WTC11 (cell line): Measurements from ENCODE around the gene CLEC4M. TPM values are rescaled to one million over a fixed set of nuclear protein-coding genes. Genes with fewer than 3 reads are reported as not detected.

Source experiments
- ATAC-seq: fragments of 200-7000 bp; cut with Tn5 transposase; 2 replicates; pipeline ENCODE4 v1.10.0; 2021; ENCODE audit warnings: mild to moderate bottlenecking, moderate library complexity
- CTCF ChIA-PET: fragments of 300-600 bp; sonication (Branson Sonifier 250); formaldehyde crosslinking; loops from one replicate; lab custom pipeline; 2021; ENCODE audit warnings: antibody characterized with exemption; lab: Charles Lee
- POLR2A ChIA-PET: fragments of 350-600 bp; sonication (Branson Sonifier 250); formaldehyde crosslinking; loops from one replicate; lab custom pipeline; 2021; ENCODE audit warnings: antibody characterized with exemption; lab: Charles Lee
- DNase-seq: peaks from one replicate; pipeline ENCODE4 v3.0.0; 2021; ENCODE audit warnings: low spot score
- H3K27ac Mint-ChIP-seq: 2 replicates; pipeline ENCODE4 v1.8.0; 2021; ENCODE audit warnings: mixed read lengths
- H3K27me3 Mint-ChIP-seq: 2 replicates; pipeline ENCODE4 v1.8.0; 2021; ENCODE audit warnings: low read depth, mild to moderate bottlenecking, moderate library complexity, mixed read lengths
- H3K36me3 Mint-ChIP-seq: 2 replicates; pipeline ENCODE4 v1.8.0; 2021; ENCODE audit warnings: mixed read lengths
- H3K4me1 Mint-ChIP-seq: 2 replicates; pipeline ENCODE4 v1.8.0; 2022; ENCODE audit warnings: mixed read lengths
- H3K4me3 Mint-ChIP-seq: 2 replicates; pipeline ENCODE4 v1.8.0; 2021; ENCODE audit warnings: mild to moderate bottlenecking, moderate library complexity, mixed read lengths
- H3K9me3 Mint-ChIP-seq: 2 replicates; pipeline ENCODE4 v1.8.0; 2021; ENCODE audit warnings: mixed read lengths
- E2F5 ChIP-seq: sonication (generic); formaldehyde crosslinking; IDR thresholded peaks from 2 replicates; pipeline ENCODE4 v1.8.1; 2022; ENCODE audit warnings: mild to moderate bottlenecking, moderate library complexity, missing genetic modification reagents
- ELF4 ChIP-seq: sonication (generic); formaldehyde crosslinking; IDR thresholded peaks from 2 replicates; pipeline ENCODE4 v1.8.1; 2022; ENCODE audit warnings: low read depth, mild to moderate bottlenecking, moderate library complexity, missing genetic modification reagents
- ETV6 ChIP-seq: sonication (generic); formaldehyde crosslinking; IDR thresholded peaks from 2 replicates; pipeline ENCODE4 v1.8.1; 2022; ENCODE audit warnings: mild to moderate bottlenecking, missing genetic modification reagents
- FOXJ3 ChIP-seq: sonication (generic); formaldehyde crosslinking; IDR thresholded peaks from 2 replicates; pipeline ENCODE4 v1.9.0; 2021; ENCODE audit warnings: missing genetic modification reagents, mild to moderate bottlenecking, borderline replicate concordance
- FOXP1 ChIP-seq: sonication (generic); formaldehyde crosslinking; IDR thresholded peaks from 2 replicates; pipeline ENCODE4 v1.8.0; 2022; ENCODE audit warnings: missing genetic modification reagents, mild to moderate bottlenecking, moderate library complexity, borderline replicate concordance
- GABPB1 ChIP-seq: sonication (generic); formaldehyde crosslinking; IDR thresholded peaks from 2 replicates; pipeline ENCODE4 v1.8.1; 2023; ENCODE audit warnings: mild to moderate bottlenecking, missing genetic modification reagents
- HMGA2 ChIP-seq: fragments of 250-450 bp; sonication (Bioruptor Pico); IDR thresholded peaks from 2 replicates; pipeline ENCODE4 v1.4.0; 2021; ENCODE audit warnings: mild to moderate bottlenecking, moderate library complexity
- JUN ChIP-seq: sonication (generic); formaldehyde crosslinking; IDR thresholded peaks from 2 replicates; pipeline ENCODE4 v1.8.0; 2023; ENCODE audit warnings: mild to moderate bottlenecking, missing genetic modification reagents
- KAT7 ChIP-seq: sonication (generic); formaldehyde crosslinking; IDR thresholded peaks from 2 replicates; pipeline ENCODE4 v1.8.1; 2023; ENCODE audit warnings: missing genetic modification reagents, mild to moderate bottlenecking, borderline replicate concordance
- NFATC4 ChIP-seq: fragments of 250-450 bp; sonication (Bioruptor Pico); IDR thresholded peaks from 2 replicates; pipeline ENCODE4 v1.9.0; 2021; ENCODE audit warnings: mild to moderate bottlenecking
- NFYB ChIP-seq: sonication (generic); formaldehyde crosslinking; conservative IDR thresholded peaks from 2 replicates; pipeline ENCODE4 v1.8.0; 2022; ENCODE audit warnings: low read depth, missing genetic modification reagents
- OVOL2 ChIP-seq: fragments of 250-450 bp; sonication (Bioruptor Pico); IDR thresholded peaks from 2 replicates; pipeline ENCODE4 v1.9.0; 2021; ENCODE audit warnings: mild to moderate bottlenecking, borderline replicate concordance
- PRRX2 ChIP-seq: fragments of 250-450 bp; sonication (Bioruptor Pico); IDR thresholded peaks from 2 replicates; pipeline ENCODE4 v1.8.0; 2021; ENCODE audit warnings: mild to moderate bottlenecking
- RELA ChIP-seq: sonication (generic); formaldehyde crosslinking; IDR thresholded peaks from 2 replicates; pipeline ENCODE4 v1.8.1; 2022; ENCODE audit warnings: missing genetic modification reagents, mild to moderate bottlenecking, borderline replicate concordance
- SOX15 ChIP-seq: fragments of 250-450 bp; sonication (Bioruptor Pico); IDR thresholded peaks from 2 replicates; pipeline ENCODE4 v1.9.0; 2021; ENCODE audit warnings: mild to moderate bottlenecking
- TCF7 ChIP-seq: sonication (generic); formaldehyde crosslinking; IDR thresholded peaks from 2 replicates; pipeline ENCODE4 v1.8.0; 2022; ENCODE audit warnings: mild to moderate bottlenecking, low read depth, missing genetic modification reagents, moderate library complexity
- TEAD1 ChIP-seq: sonication (generic); formaldehyde crosslinking; IDR thresholded peaks from 2 replicates; pipeline ENCODE4 v1.8.0; 2022; ENCODE audit warnings: mild to moderate bottlenecking, missing genetic modification reagents
- TEAD4 ChIP-seq: sonication (generic); formaldehyde crosslinking; IDR thresholded peaks from 2 replicates; pipeline ENCODE4 v1.8.0; 2022; ENCODE audit warnings: mild to moderate bottlenecking, missing genetic modification reagents
- USF2 ChIP-seq: sonication (generic); formaldehyde crosslinking; IDR thresholded peaks from 2 replicates; pipeline ENCODE4 v1.8.1; 2023; ENCODE audit warnings: mild to moderate bottlenecking, missing genetic modification reagents, moderate library complexity
- ZNF317 ChIP-seq: sonication (generic); formaldehyde crosslinking; IDR thresholded peaks from 2 replicates; pipeline ENCODE4 v1.8.1; 2023; ENCODE audit warnings: low read depth, mild to moderate bottlenecking, moderate library complexity, missing genetic modification reagents, borderline replicate concordance
- total RNA-seq: library from RNA; stranded (reverse); gene quantifications from 3 replicates; pipeline ENCODE4 v1.2.3, GENCODE V29; 2021
- TF ChIP-seq, protein P1 (sequence below): sonication (generic); formaldehyde crosslinking; IDR thresholded peaks from 2 replicates; pipeline ENCODE4 v1.8.0; 2022; ENCODE audit warnings: mild to moderate bottlenecking, missing genetic modification reagents
- TF ChIP-seq, protein P2 (sequence below): fragments of 200-600 bp; IDR thresholded peaks from 2 replicates; pipeline ENCODE4 v1.8.0; 2022; ENCODE audit warnings: antibody characterized with exemption
- TF ChIP-seq, protein P3 (sequence below): sonication (generic); formaldehyde crosslinking; conservative IDR thresholded peaks from 2 replicates; pipeline ENCODE4 v1.8.1; 2023; ENCODE audit warnings: mild to moderate bottlenecking, low read depth, missing genetic modification reagents, moderate library complexity

Gene CLEC4M
- total RNA-seq, 1 experiment from 2014 or later: not detected

DNA sequence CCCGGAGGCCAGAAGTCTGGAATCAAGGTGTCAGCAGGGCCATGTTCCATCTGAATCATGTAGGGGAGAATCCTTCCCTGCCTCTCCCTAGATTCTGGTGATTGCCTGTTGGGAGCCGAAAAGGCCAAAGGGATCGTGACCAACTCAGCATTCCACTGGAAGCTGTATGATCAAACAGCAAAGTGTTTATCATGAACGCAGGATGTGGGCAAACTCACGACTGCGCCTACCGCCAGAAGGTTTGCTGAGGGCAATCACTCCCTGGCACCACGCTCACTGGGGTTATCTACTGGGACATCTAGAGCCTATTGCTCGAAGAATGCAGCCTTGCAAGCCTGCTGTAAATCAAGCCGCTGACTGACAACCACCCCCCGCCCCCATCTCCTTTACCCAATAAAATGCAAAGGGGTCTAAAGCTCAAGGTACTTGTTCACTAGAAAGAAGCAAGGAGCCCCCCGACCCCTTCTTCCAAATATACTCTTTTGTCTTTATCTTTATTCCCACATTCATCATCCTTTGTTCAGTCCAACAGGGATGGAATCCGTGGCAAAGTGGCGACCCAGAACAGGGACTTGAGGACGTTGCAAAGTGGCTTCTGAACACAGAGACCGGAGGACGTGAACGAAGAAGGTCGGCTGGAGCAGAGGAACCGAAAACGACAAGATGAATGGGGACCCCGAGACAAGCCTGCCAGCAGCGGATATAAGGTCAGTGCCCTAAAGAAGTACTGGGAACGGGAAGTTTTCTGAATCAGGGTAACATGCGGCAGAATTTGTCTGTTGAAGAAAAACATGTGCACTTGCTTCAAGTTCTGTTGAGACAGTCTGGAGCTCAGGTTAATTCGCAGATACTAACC lies 16.8 kb downstream of the CLEC4M start:
- Mint-ChIP-seq H3K27me3 (peaks cover 27% of the 10 kb centered on the region), H3K4me1 (no peaks in the 10 kb centered on the region), H3K27ac (no peak overlapping the region), H3K4me3 (no peak overlapping the region), H3K9me3 (peaks cover 11% of the 10 kb centered on the region), H3K36me3 (no peaks in the 10 kb centered on the region)
- CTCF ChIA-PET: interaction anchor here (1.2 to 1.8 kb wide), 3 partner anchors 99 to 211 kb away, joined by 5 to 8 read pairs (median 6); partner anchors contain the start of gene TRAPPC5
- DNase-seq (no peak), ATAC-seq (no peak)
- POLR2A ChIA-PET: no interaction called here
- TF ChIP-seq FOXP1 (CRISPR knock-in tag) (no peak), E2F5 (CRISPR knock-in tag) (no peak), NFYB (CRISPR knock-in tag) (no peak), KAT7 (CRISPR knock-in tag) (no peak)
- TF ChIP-seq, protein P1, sequence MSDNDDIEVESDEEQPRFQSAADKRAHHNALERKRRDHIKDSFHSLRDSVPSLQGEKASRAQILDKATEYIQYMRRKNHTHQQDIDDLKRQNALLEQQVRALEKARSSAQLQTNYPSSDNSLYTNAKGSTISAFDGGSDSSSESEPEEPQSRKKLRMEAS (CRISPR knock-in tag): no peak

GRCh38 chr19:7781157-7781556 lies 18.1 kb downstream of the CLEC4M start:
- POLR2A ChIA-PET: no interaction called here
- CTCF ChIA-PET: interaction anchor here (1.2 to 1.8 kb wide), 4 partner anchors 19 to 213 kb away, joined by 3 to 8 read pairs (median 6); partner anchors contain the start of gene TRAPPC5
- no peak for TF ChIP-seq TEAD1 (CRISPR knock-in tag)
- TF ChIP-seq, protein P2, sequence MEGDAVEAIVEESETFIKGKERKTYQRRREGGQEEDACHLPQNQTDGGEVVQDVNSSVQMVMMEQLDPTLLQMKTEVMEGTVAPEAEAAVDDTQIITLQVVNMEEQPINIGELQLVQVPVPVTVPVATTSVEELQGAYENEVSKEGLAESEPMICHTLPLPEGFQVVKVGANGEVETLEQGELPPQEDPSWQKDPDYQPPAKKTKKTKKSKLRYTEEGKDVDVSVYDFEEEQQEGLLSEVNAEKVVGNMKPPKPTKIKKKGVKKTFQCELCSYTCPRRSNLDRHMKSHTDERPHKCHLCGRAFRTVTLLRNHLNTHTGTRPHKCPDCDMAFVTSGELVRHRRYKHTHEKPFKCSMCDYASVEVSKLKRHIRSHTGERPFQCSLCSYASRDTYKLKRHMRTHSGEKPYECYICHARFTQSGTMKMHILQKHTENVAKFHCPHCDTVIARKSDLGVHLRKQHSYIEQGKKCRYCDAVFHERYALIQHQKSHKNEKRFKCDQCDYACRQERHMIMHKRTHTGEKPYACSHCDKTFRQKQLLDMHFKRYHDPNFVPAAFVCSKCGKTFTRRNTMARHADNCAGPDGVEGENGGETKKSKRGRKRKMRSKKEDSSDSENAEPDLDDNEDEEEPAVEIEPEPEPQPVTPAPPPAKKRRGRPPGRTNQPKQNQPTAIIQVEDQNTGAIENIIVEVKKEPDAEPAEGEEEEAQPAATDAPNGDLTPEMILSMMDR: no peak
- TF ChIP-seq SOX15: no peak
- H3K36me3 Mint-ChIP-seq: no peaks in the 10 kb centered on the region
- H3K4me3 Mint-ChIP-seq: no peak overlapping the region
- H3K4me1 Mint-ChIP-seq: no peaks in the 10 kb centered on the region
- H3K9me3 Mint-ChIP-seq: peaks cover 15% of the 10 kb centered on the region
- DNase-seq (no peak), ATAC-seq (no peak; the same call in 1 of the 2 replicates)
- peaks cover 37% of the 10 kb centered on the region for H3K27me3 Mint-ChIP-seq
- H3K27ac Mint-ChIP-seq: no peak overlapping the region

- POLR2A ChIA-PET: no interaction called here
- DNase-seq (no peak), ATAC-seq (no peak)
- no peak overlapping the region for H3K4me3 Mint-ChIP-seq
- H3K4me1 Mint-ChIP-seq: peaks cover 5% of the 10 kb centered on the region
- H3K27me3 Mint-ChIP-seq: peaks cover 61% of the 10 kb centered on the region
- CTCF ChIA-PET: interaction anchor here (0.9 to 1.5 kb wide), 3 partner anchors 16 to 215 kb away, joined by 3 to 6 read pairs (median 4); partner anchors contain the start of gene TRAPPC5
- H3K9me3 Mint-ChIP-seq: peaks cover 15% of the 10 kb centered on the region
- no peaks in the 10 kb centered on the region for H3K36me3 Mint-ChIP-seq
- H3K27ac Mint-ChIP-seq: no peak overlapping the region
- no peak for TF ChIP-seq JUN (CRISPR knock-in tag)
- TF ChIP-seq ZNF317 (CRISPR knock-in tag): no peak
- TF ChIP-seq USF2 (CRISPR knock-in tag): no peak
- no peak for TF ChIP-seq NFATC4 (CRISPR knock-in tag)
- no peak for TF ChIP-seq TEAD4 (CRISPR knock-in tag)
- TF ChIP-seq ELF4: no peak
- no peak for TF ChIP-seq ETV6 (CRISPR knock-in tag)
- no peak for TF ChIP-seq HMGA2
- TF ChIP-seq, protein P3, sequence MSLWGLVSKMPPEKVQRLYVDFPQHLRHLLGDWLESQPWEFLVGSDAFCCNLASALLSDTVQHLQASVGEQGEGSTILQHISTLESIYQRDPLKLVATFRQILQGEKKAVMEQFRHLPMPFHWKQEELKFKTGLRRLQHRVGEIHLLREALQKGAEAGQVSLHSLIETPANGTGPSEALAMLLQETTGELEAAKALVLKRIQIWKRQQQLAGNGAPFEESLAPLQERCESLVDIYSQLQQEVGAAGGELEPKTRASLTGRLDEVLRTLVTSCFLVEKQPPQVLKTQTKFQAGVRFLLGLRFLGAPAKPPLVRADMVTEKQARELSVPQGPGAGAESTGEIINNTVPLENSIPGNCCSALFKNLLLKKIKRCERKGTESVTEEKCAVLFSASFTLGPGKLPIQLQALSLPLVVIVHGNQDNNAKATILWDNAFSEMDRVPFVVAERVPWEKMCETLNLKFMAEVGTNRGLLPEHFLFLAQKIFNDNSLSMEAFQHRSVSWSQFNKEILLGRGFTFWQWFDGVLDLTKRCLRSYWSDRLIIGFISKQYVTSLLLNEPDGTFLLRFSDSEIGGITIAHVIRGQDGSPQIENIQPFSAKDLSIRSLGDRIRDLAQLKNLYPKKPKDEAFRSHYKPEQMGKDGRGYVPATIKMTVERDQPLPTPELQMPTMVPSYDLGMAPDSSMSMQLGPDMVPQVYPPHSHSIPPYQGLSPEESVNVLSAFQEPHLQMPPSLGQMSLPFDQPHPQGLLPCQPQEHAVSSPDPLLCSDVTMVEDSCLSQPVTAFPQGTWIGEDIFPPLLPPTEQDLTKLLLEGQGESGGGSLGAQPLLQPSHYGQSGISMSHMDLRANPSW (CRISPR knock-in tag): no peak
- TF ChIP-seq GABPB1: no peak
- TF ChIP-seq TCF7 (CRISPR knock-in tag): no peak
- no peak for TF ChIP-seq PRRX2 (CRISPR knock-in tag)
- no peak for TF ChIP-seq OVOL2 (CRISPR knock-in tag)
- no peak for TF ChIP-seq FOXJ3 (CRISPR knock-in tag)
- no peak for TF ChIP-seq RELA (CRISPR knock-in tag)
Measured at GRCh38 chr19:7783991-7784423, 21.0 kb downstream of the CLEC4M start.
